H1 (cell line): ENCODE results near the gene NMNAT3.

Experiments
- CREB1 ChIP-seq: IDR thresholded peaks from 2 replicates; pipeline ENCODE4 v1.6.1; 2012; ENCODE audit warnings: inconsistent platforms
- POLR2A ChIP-seq, 2 experiments: IDR thresholded peaks; 1 replicate in 1 of 2; 2 replicates in 1 of 2; pipeline ENCODE4 v1.6.1; 2011; ENCODE audit warnings: low read depth in 2 of 2, low read length in 2 of 2, mild to moderate bottlenecking in 2 of 2; ENCODE audit errors: control extremely low read depth in 1 of 2
- POLR2AphosphoS5 ChIP-seq: IDR thresholded peaks from 2 replicates; pipeline ENCODE4 v1.6.1; 2011; ENCODE audit warnings: low read depth, low read length

GRCh38 chr3:139597947-139598346 lies 79.8 kb downstream of the NMNAT3 start:
- TF ChIP-seq CREB1 (no peak), POLR2AphosphoS5 (no peak), POLR2A (IDR thresholded peaks at IDR 0.05; ENCODE audit: control extremely low read depth in 1 of 2, low read depth in 2 of 2, low read length in 2 of 2) (no peak)
